Uterus (tissue), 2 donors: ENCODE results near the gene FOXN3.

Experiments
- POLR2A ChIP-seq, 2 donors: fragments of 450-650 bp; IDR thresholded peaks; one replicate each; pipeline ENCODE4 v1.6.1; 2016; ENCODE audit warnings: antibody characterized with exemption in 2 of 2, mild to moderate bottlenecking in 1 of 2, moderate library complexity in 1 of 2
- TF ChIP-seq, protein P1 (sequence below), 4 experiments: fragments of 200-600 bp in 2 of 4; fragments of 450-650 bp in 2 of 4; sonication (generic) in 2 of 4; IDR thresholded peaks; one replicate each; pipeline ENCODE4 v1.5.1; 2016 to 2019; ENCODE audit warnings: antibody characterized with exemption in 4 of 4, mild to moderate bottlenecking in 2 of 4, moderate library complexity in 1 of 4

- TF ChIP-seq, protein P1, sequence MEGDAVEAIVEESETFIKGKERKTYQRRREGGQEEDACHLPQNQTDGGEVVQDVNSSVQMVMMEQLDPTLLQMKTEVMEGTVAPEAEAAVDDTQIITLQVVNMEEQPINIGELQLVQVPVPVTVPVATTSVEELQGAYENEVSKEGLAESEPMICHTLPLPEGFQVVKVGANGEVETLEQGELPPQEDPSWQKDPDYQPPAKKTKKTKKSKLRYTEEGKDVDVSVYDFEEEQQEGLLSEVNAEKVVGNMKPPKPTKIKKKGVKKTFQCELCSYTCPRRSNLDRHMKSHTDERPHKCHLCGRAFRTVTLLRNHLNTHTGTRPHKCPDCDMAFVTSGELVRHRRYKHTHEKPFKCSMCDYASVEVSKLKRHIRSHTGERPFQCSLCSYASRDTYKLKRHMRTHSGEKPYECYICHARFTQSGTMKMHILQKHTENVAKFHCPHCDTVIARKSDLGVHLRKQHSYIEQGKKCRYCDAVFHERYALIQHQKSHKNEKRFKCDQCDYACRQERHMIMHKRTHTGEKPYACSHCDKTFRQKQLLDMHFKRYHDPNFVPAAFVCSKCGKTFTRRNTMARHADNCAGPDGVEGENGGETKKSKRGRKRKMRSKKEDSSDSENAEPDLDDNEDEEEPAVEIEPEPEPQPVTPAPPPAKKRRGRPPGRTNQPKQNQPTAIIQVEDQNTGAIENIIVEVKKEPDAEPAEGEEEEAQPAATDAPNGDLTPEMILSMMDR (IDR thresholded peaks at IDR 0.05) = no peak
- TF ChIP-seq POLR2A (IDR thresholded peaks at IDR 0.05) = no peak
Measured at GRCh38 chr14:89202413-89203190, 214.4 kb downstream of the FOXN3 start.
